Fibroblast of skin of right biceps (primary cell): Measurements from ENCODE around the gene TOM1L2.
"Not testable (repeated sequence)": the region's sequence is repeated elsewhere in the genome, so short reads cannot be mapped to it uniquely, and the experiment has no call there.

Experiments
- DNase-seq: peaks from one replicate; pipeline ENCODE4 v3.0.0-alpha.2; 2013

TOM1L2 gene

GRCh38 chr17:17940441-17940911 is 31.7 kb downstream of the TOM1L2 start:
- DNase-seq: peak; percentile 85

GRCh38 chr17:17939941-17940340 is 32.3 kb downstream of the TOM1L2 start:
- DNase-seq: not testable (repeated sequence)

GRCh38 chr17:17938388-17939107 is 33.7 kb downstream of the TOM1L2 start:
- peak; percentile 49 for DNase-seq

GRCh38 chr17:17937958-17938357 is 34.2 kb downstream of the TOM1L2 start:
- DNase-seq: no peak

GRCh38 chr17:17937201-17937853 is 34.9 kb downstream of the TOM1L2 start:
- peak; percentile 43 for DNase-seq

GRCh38 chr17:17935321-17936271 is 36.6 kb downstream of the TOM1L2 start:
- DNase-seq: peak; percentile 96

GRCh38 chr17:17934806-17935205 is 37.4 kb downstream of the TOM1L2 start:
- DNase-seq: no peak

- no peak for DNase-seq
These were observed 38.0 kb downstream of the TOM1L2 start for GRCh38 chr17:17934214-17934613.

GRCh38 chr17:17933775-17934174 is 38.4 kb downstream of the TOM1L2 start:
- DNase-seq: peak; percentile 86

- DNase-seq: no peak
These were observed 41.0 kb downstream of the TOM1L2 start for GRCh38 chr17:17931159-17931558.

- DNase-seq: no peak
These were observed 41.5 kb downstream of the TOM1L2 start for GRCh38 chr17:17930674-17931073.

GRCh38 chr17:17929655-17930380 is 42.4 kb downstream of the TOM1L2 start:
- DNase-seq: no peak

GRCh38 chr17:17928398-17929287 is 43.6 kb downstream of the TOM1L2 start:
- DNase-seq: no peak

GRCh38 chr17:17926840-17927449 is 45.3 kb downstream of the TOM1L2 start:
- no peak for DNase-seq

- DNase-seq: no peak
These were observed 46.2 kb downstream of the TOM1L2 start for GRCh38 chr17:17926036-17926435.

- no peak for DNase-seq
These were observed 47.3 kb downstream of the TOM1L2 start for GRCh38 chr17:17924857-17925250.

GRCh38 chr17:17924131-17924856 is 47.9 kb downstream of the TOM1L2 start:
- DNase-seq: peak; percentile 77

- peak; percentile 44 for DNase-seq
These were observed 50.1 kb downstream of the TOM1L2 start for GRCh38 chr17:17922070-17922614.

GRCh38 chr17:17921192-17922069 is 50.8 kb downstream of the TOM1L2 start:
- DNase-seq: peak; percentile 98
